GM21528 (cell line): ENCODE results near the gene GOLGA8A.
"Not testable (repeated sequence)": the region's sequence is repeated elsewhere in the genome, so short reads cannot be mapped to it uniquely, and the experiment has no call there.

Experiments
- ATAC-seq: cut with Tn5 transposase; IDR thresholded peaks from one replicate; pipeline ENCODE4 v1.9.1; 2021; ENCODE audit warnings: mild to moderate bottlenecking, moderate library complexity; ENCODE audit not compliant: unreplicated experiment, low FRiP score

Gene GOLGA8A

GRCh38 chr15:34437687-34438086 is at the start of gene GOLGA8A:
GOLGA8A (minus strand) TSS chr15:34437808; CDS start chr15:34389691, 48,117 bp downstream.
- peak; percentile 65 for ATAC-seq

- no peak for ATAC-seq
These were observed 46.0 kb upstream of the GOLGA8A start for GRCh38 chr15:34483644-34484043.

GRCh38 chr15:34481370-34481769 is 43.8 kb upstream of the GOLGA8A start:
- no peak for ATAC-seq

GRCh38 chr15:34473840-34474239 is 36.2 kb upstream of the GOLGA8A start:
- ATAC-seq: no peak

GRCh38 chr15:34472947-34473346 is 35.3 kb upstream of the GOLGA8A start:
- no peak for ATAC-seq

GRCh38 chr15:34470892-34471291 is 33.3 kb upstream of the GOLGA8A start:
- ATAC-seq: no peak

- no peak for ATAC-seq
These were observed 32.5 kb upstream of the GOLGA8A start for GRCh38 chr15:34470091-34470490.

GRCh38 chr15:34461730-34462129 is 24.1 kb upstream of the GOLGA8A start:
- ATAC-seq: no peak

GRCh38 chr15:34460451-34460850 is 22.8 kb upstream of the GOLGA8A start:
- no peak for ATAC-seq

GRCh38 chr15:34456658-34457057 is 19.1 kb upstream of the GOLGA8A start:
- ATAC-seq: no peak

GRCh38 chr15:34442891-34443290 is 5.3 kb upstream of the GOLGA8A start:
- no peak for ATAC-seq

GRCh38 chr15:34439878-34440277 is 2.3 kb upstream of the GOLGA8A start:
- no peak for ATAC-seq

- ATAC-seq: peak; percentile 56
These were observed 609 bp downstream of the GOLGA8A start for GRCh38 chr15:34436956-34437442.

- ATAC-seq: peak; percentile 37
These were observed 1.3 kb downstream of the GOLGA8A start for GRCh38 chr15:34436126-34436955.

- ATAC-seq: no peak
These were observed 1.9 kb downstream of the GOLGA8A start for GRCh38 chr15:34435658-34436057.

GRCh38 chr15:34434627-34435305 is 2.8 kb downstream of the GOLGA8A start:
- ATAC-seq: no peak

GRCh38 chr15:34433956-34434626 is 3.5 kb downstream of the GOLGA8A start:
- not testable (repeated sequence) for ATAC-seq

GRCh38 chr15:34430642-34431041 is 7.0 kb downstream of the GOLGA8A start:
- ATAC-seq: not testable (repeated sequence)

GRCh38 chr15:34423425-34424090 is 14.1 kb downstream of the GOLGA8A start:
- not testable (repeated sequence) for ATAC-seq

GRCh38 chr15:34420953-34421352 is 16.7 kb downstream of the GOLGA8A start:
- not testable (repeated sequence) for ATAC-seq
